ENCODE data around the gene ERCC4. TPM values are rescaled to one million over a fixed set of nuclear protein-coding genes. Genes with fewer than 3 reads are reported as not detected.

ERCC4 gene
- total and polyA plus RNA-seq, 8 donors: 1.2 to 6.7 (median 4.9) TPM

DNA sequence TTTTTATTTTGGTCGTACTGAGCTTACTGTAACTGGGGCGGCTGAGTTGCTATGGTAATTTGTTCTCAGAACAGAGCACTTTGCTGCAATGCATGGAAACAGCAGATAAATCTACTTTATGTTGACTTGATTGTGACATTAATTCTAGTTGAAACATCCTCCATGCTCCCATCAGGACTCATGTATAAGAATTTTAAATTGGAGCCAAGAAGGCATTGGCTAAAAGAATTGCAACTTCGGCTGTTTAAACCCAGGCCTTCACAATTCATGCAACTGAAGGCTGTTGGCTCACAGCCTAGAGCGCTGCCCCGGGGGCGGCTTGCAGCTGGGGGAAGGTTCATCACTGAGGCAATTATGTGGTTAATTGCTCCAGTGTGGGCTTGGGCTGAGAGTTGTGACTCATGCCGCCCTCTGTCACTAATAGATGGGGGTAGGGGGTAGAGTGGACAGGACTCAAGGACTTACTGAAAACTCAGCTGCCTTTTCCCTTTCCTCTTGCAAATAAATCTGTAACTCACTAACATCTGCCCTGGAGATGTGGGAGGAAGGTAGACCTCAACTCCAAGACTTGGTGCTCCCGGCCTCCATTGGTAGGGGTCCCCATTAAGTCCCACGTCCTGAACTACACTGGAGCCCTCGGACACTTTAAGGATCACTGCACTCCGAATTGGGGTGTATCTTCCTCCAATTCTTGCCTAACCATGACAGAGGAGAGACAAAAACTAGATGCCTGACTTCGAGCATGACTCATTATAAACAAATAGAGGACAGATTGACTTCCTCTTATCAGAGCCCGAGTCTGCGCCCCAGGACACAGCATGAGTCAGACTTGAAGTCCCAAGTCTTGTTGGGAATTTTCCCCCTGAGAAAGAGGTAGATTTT, 37.5 kb downstream of the ERCC4 start:
- peak overlapping the region; percentile 19 to 83 (median 55) for H3K27ac ChIP-seq
- H3K36me3 ChIP-seq: no peaks in the 10 kb centered on the region
- TF ChIP-seq, protein P1, sequence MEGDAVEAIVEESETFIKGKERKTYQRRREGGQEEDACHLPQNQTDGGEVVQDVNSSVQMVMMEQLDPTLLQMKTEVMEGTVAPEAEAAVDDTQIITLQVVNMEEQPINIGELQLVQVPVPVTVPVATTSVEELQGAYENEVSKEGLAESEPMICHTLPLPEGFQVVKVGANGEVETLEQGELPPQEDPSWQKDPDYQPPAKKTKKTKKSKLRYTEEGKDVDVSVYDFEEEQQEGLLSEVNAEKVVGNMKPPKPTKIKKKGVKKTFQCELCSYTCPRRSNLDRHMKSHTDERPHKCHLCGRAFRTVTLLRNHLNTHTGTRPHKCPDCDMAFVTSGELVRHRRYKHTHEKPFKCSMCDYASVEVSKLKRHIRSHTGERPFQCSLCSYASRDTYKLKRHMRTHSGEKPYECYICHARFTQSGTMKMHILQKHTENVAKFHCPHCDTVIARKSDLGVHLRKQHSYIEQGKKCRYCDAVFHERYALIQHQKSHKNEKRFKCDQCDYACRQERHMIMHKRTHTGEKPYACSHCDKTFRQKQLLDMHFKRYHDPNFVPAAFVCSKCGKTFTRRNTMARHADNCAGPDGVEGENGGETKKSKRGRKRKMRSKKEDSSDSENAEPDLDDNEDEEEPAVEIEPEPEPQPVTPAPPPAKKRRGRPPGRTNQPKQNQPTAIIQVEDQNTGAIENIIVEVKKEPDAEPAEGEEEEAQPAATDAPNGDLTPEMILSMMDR (IDR thresholded peaks at IDR 0.05): no peak
- 41 to 45% methylated on average over 14 of the region's 14 CpGs for WGBS, 2 donors
- peak overlapping the region in 1 of 4 donors; percentile 6 for H3K4me3 ChIP-seq
- peaks cover 0 to 24% (median 16%) of the 10 kb centered on the region in 3 donors for H3K4me1 ChIP-seq
- no peak for FAIRE-seq
- H3K9me3 ChIP-seq: no peaks in the 10 kb centered on the region
- peak in 5 of 6 donors; percentile 50 to 64 (median 54) for DNase-seq
- ATAC-seq: peak; percentile 93 to 97 (median 94)
- no peaks in the 10 kb centered on the region for H3K27me3 ChIP-seq
- intact Hi-C loops (cut with DNase I): no loop called here

DNA sequence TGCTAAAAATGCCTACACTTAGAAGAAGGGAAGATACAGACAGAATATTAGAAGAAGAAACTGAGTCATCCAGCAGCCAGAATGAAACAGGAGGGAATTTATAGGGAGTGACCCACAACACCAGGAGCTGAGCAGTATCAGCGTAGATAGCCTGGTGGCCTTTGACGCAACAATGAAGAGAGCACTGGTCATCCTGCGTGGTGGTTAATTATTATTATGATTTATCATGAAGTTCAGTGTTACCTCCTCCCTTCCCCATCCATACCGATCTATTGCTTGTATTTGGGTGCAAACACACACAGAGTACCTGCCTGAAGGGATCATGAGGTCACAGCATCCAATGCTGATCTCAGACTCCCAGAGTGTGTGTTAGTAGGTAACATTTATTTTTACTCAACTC, 38.5 kb downstream of the ERCC4 start:
- Histone ChIP-seq H3K36me3 (no peaks in the 10 kb centered on the region), H3K27ac (peak overlapping the region in 2 of 4 donors; percentile 68 to 83), H3K9me3 (no peaks in the 10 kb centered on the region), H3K27me3 (no peaks in the 10 kb centered on the region), H3K4me3 (no peak overlapping the region), H3K4me1 (peaks cover 0 to 24% (median 16%) of the 10 kb centered on the region in 3 donors)
- TF ChIP-seq, protein P1 (IDR thresholded peaks at IDR 0.05): no peak
- intact Hi-C loops (cut with DNase I): no loop called here
- DNase-seq (no peak), FAIRE-seq (no peak), ATAC-seq (no peak)
- WGBS, 2 donors: 89 to 90% methylated on average over 4 of the region's 4 CpGs

DNA sequence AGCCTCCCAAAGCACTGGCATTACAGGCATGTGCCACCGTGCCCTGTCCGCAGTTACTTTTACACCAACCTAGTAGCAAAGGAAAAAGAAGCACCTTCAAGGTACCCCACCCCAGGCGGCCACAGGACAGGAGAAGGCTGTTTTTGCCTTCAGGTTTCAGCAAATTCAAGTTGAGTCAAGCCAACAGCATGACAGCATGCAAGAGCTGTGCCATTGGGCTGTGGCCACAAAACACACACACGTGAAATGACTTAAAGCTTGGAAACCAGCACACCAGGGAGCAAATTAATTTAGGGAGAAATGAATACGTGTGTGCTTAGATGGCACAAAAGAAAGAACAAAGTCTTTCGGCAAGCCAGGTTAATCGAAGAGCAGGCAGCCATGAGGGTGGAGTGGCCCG, 39.7 kb downstream of the ERCC4 start:
- Histone ChIP-seq H3K4me3 (no peak overlapping the region), H3K9me3 (no peaks in the 10 kb centered on the region), H3K36me3 (no peaks in the 10 kb centered on the region), H3K4me1 (peaks cover 0 to 24% (median 16%) of the 10 kb centered on the region in 3 donors), H3K27me3 (no peaks in the 10 kb centered on the region), H3K27ac (peak overlapping the region in 1 of 4 donors; percentile 22)
- TF ChIP-seq, protein P1 (IDR thresholded peaks at IDR 0.05): no peak
- no peak for DNase-seq
- intact Hi-C loops (cut with DNase I): no loop called here
- ATAC-seq: no peak
- no peak for FAIRE-seq
- WGBS, 2 donors: 88 to 89% methylated on average over 8 of the region's 8 CpGs

DNA sequence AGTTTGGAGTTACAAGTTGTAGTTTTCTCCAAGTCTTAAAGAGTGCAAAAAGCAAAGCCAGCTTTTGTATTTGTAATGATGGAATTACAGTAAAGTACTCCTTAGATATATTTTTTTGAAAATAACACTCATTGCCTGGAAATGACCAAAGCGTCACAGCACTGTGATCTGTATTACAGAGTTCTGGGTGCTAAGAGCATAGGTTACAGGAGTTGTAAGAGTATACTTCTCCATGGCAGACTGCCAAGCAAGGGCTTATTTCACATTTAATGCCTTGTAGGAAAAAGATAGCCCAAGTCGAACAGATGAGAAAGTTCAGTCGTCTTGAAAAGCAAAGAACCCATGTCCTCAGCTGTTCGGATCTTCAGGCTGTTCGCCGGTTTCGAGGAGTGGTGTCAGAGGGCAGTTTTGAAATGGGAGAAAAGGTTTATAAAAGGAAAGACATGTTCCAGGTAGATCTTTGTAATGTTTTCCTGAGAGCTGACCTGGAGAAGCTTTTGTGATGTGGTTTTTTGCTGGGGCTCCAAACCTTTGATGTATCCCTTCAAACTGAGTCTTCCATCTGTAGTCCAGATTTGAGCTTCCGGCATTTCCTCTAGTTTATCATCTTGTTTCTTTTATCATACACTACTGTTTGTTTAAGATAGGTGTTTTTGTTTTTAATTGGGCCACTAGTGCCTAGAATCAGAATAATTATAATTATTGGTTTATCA, 41.3 kb downstream of the ERCC4 start:
- intact Hi-C loops (cut with DNase I): no loop called here
- no peak for FAIRE-seq
- Histone ChIP-seq H3K27ac (no peak overlapping the region), H3K9me3 (no peaks in the 10 kb centered on the region), H3K4me3 (no peak overlapping the region), H3K36me3 (no peaks in the 10 kb centered on the region), H3K4me1 (peaks cover 0 to 24% (median 16%) of the 10 kb centered on the region in 3 donors), H3K27me3 (no peaks in the 10 kb centered on the region)
- no peak for ATAC-seq
- 73 to 74% methylated on average over 8 of the region's 8 CpGs for WGBS, 2 donors
- no peak for DNase-seq
- TF ChIP-seq, protein P1 (IDR thresholded peaks at IDR 0.05): no peak
